Measurements from ENCODE around the gene FICD. TPM values are rescaled to one million over a fixed set of nuclear protein-coding genes. Genes with fewer than 3 reads are reported as not detected.

The FICD gene
- total RNA-seq, result 3.1 and 10.4 TPM in 2 replicates

GRCh38 chr12:108514973-108515814, at the start of gene FICD:
Gene FICD, plus strand, starts transcription at chr12:108515277. Its CDS starts 1,696 bp downstream, at chr12:108516973.

GRCh38 chr12:108560752-108561719, 46.0 kb downstream of the FICD start, which contains the start of gene SART3:
Gene SART3, minus strand, starts transcription at chr12:108561173. Its CDS starts 19 bp downstream, at chr12:108561154.

GRCh38 chr12:108562348-108563135, 47.5 kb downstream of the FICD start, which contains the start of gene ISCU:
Gene ISCU, plus strand, starts transcription at chr12:108562596. Its CDS starts 27 bp downstream, at chr12:108562623.

Other genes starting within 250 kb of the FICD start
- 0.11 TPM in 1 of 2 replicates, not detected in the other for gene CMKLR1, start 176.0 kb upstream of the FICD start, total RNA-seq
- 38.8 and 51.4 TPM in 2 replicates for gene SART3, start 45.9 kb downstream of the FICD start, total RNA-seq
- 115 and 162 TPM in 2 replicates for gene ISCU, start 47.3 kb downstream of the FICD start, total RNA-seq
- gene TMEM119, start 82.8 kb downstream of the FICD start, total RNA-seq, result 3.5 and 47.9 TPM in 2 replicates
- gene SELPLG, start 118.6 kb downstream of the FICD start, total RNA-seq, result 2.0 and 3.9 TPM in 2 replicates
- gene CORO1C, start 216.2 kb downstream of the FICD start, total RNA-seq, result 143 and 209 TPM in 2 replicates